GM12878 (cell line): ENCODE results near the gene FRMPD2. TPM values are rescaled to one million over a fixed set of nuclear protein-coding genes. Genes with fewer than 3 reads are reported as not detected.

Experiments
- ATAC-seq: fragments of 200-7000 bp; cut with Tn5 transposase; 3 replicates; pipeline ENCODE4 v1.9.1; 2020; ENCODE audit warnings: mild to moderate bottlenecking, moderate library complexity
- BruUV-seq: library from RNA; stranded (reverse); fragments of 400-500 nt; replicated peaks from 2 replicates; lab custom pipeline; 2021; lab: Mats Ljungman, UMichigan
- CTCF ChIA-PET: fragments of 300-600 bp; sonication (Branson Sonifier 250); formaldehyde crosslinking; extraction: SDS; loops from one replicate; lab custom pipeline; 2021; ENCODE audit warnings: inconsistent platforms; lab: Yijun Ruan, JAX
- POLR2A ChIA-PET: fragments of 350-600 bp; formaldehyde crosslinking; extraction: SDS; loops from one replicate; lab custom pipeline; 2021; ENCODE audit warnings: inconsistent platforms; lab: Charles Lee
- RAD21 ChIA-PET: fragments of 300-600 bp; sonication (Branson Sonifier 250); formaldehyde crosslinking; loops from one replicate; lab custom pipeline; 2023; ENCODE audit warnings: antibody characterized with exemption; ENCODE audit not compliant: unreplicated experiment; lab: Charles Lee
- SMC1A ChIA-PET: fragments of 300-600 bp; sonication (Branson Sonifier 250); formaldehyde crosslinking; loops from one replicate; lab custom pipeline; 2023; ENCODE audit not compliant: unreplicated experiment, uncharacterized antibody; lab: Charles Lee
- DNase-seq: peaks from one replicate; pipeline ENCODE4 v3.0.0-alpha.2; 2011; ENCODE audit warnings: low read depth, low spot score
- FAIRE-seq: peaks from 3 replicates; lab custom pipeline; 2011; peaks lifted over from hg19 to GRCh38; lab: Jason Lieb, UNC
- H2AFZ ChIP-seq: 2 replicates; pipeline ENCODE4 v1.6.0; 2011; ENCODE audit warnings: low read depth, low read length, control low read depth; ENCODE audit not compliant: control insufficient read depth
- H3K27ac ChIP-seq: 2 replicates; pipeline ENCODE4 v1.5.1; 2011; ENCODE audit warnings: control low read depth; ENCODE audit not compliant: control insufficient read depth, insufficient read depth
- H3K27me3 ChIP-seq, 2 experiments: replicated peaks in 1 of 2; 2 replicates each; pipeline versions ENCODE4 v1.6.0 to v1.6.1; 2011; ENCODE audit warnings: low read length in 1 of 2; ENCODE audit not compliant: control insufficient read depth in 2 of 2, insufficient read depth in 2 of 2
- H3K36me3 ChIP-seq, 2 experiments: 2 replicates each; pipeline ENCODE4 v1.5.1; 2011; ENCODE audit warnings: low read length in 1 of 2; ENCODE audit not compliant: control insufficient read depth in 2 of 2, insufficient read depth in 2 of 2
- H3K4me1 ChIP-seq: 2 replicates; pipeline ENCODE4 v1.6.1; 2011; ENCODE audit warnings: mild to moderate bottlenecking, low read length, moderate library complexity, mixed read lengths; ENCODE audit not compliant: control insufficient read depth, insufficient read depth
- H3K4me2 ChIP-seq: 2 replicates; pipeline ENCODE4 v1.6.0; 2011; ENCODE audit warnings: control low read depth; ENCODE audit not compliant: control insufficient read depth, insufficient read depth
- H3K4me3 ChIP-seq: fragments of 200-600 bp; sonication (generic); 2 replicates; pipeline ENCODE4 v1.5.1; 2016
- H3K79me2 ChIP-seq: 2 replicates; pipeline ENCODE4 v1.6.0; 2011; ENCODE audit warnings: low read length; ENCODE audit not compliant: control insufficient read depth, insufficient read depth
- H3K9ac ChIP-seq: 2 replicates; pipeline ENCODE4 v1.8.0; 2011; ENCODE audit warnings: low read length, control low read depth, mixed read lengths; ENCODE audit not compliant: control insufficient read depth, insufficient read depth
- H3K9me3 ChIP-seq: replicated peaks from 3 replicates; pipeline ENCODE4 v1.5.1; 2011; ENCODE audit warnings: mild to moderate bottlenecking, low read length; ENCODE audit not compliant: control insufficient read depth, insufficient read depth
- H4K20me1 ChIP-seq: 2 replicates; pipeline ENCODE4 v1.6.0; 2011; ENCODE audit not compliant: control insufficient read depth, insufficient read depth
- BMI1 ChIP-seq: fragments of 450-650 bp; IDR thresholded peaks from 2 replicates; pipeline ENCODE4 v1.6.1; 2016; ENCODE audit warnings: mild to moderate bottlenecking, moderate library complexity, borderline replicate concordance
- CBX5 ChIP-seq: sonication (generic); IDR thresholded peaks from 2 replicates; pipeline ENCODE4 v1.6.1; 2016; ENCODE audit warnings: low read depth, moderate library complexity, mild to moderate bottlenecking, inconsistent platforms
- CHD1 ChIP-seq: IDR thresholded peaks from 2 replicates; pipeline ENCODE4 v1.6.1; 2012; ENCODE audit warnings: low read depth, low read length, improper control_type of control experiment
- DPF2 ChIP-seq: fragments of 450-650 bp; IDR thresholded peaks from 2 replicates; pipeline ENCODE4 v1.6.1; 2017; ENCODE audit warnings: mild to moderate bottlenecking
- EGR1 ChIP-seq, 2 experiments: IDR thresholded peaks; 1 replicate in 1 of 2; 2 replicates in 1 of 2; pipeline ENCODE4 v1.6.1; 2011 to 2012; ENCODE audit warnings: low read depth in 2 of 2, low read length in 2 of 2, borderline replicate concordance in 1 of 2, mild to moderate bottlenecking in 1 of 2, moderate library complexity in 1 of 2
- HDGF ChIP-seq: fragments of 450-650 bp; IDR thresholded peaks from 2 replicates; pipeline ENCODE4 v1.6.1; 2016; ENCODE audit warnings: antibody characterized with exemption
- JUNB ChIP-seq: IDR thresholded peaks from 2 replicates; pipeline ENCODE4 v1.6.1; 2016; ENCODE audit warnings: antibody characterized with exemption, mild to moderate bottlenecking
- LARP7 ChIP-seq: fragments of 450-650 bp; IDR thresholded peaks from 2 replicates; pipeline ENCODE4 v1.6.1; 2017; ENCODE audit warnings: mild to moderate bottlenecking
- MYC ChIP-seq: IDR thresholded peaks from 2 replicates; pipeline ENCODE4 v1.6.1; 2011; ENCODE audit warnings: mild to moderate bottlenecking, low read length, moderate library complexity, inconsistent platforms; ENCODE audit not compliant: insufficient read depth, insufficient replicate concordance, insufficient read length, severe bottlenecking
- NBN ChIP-seq: fragments of 450-650 bp; IDR thresholded peaks from 2 replicates; pipeline ENCODE4 v1.6.1; 2016
- NFYB ChIP-seq: IDR thresholded peaks from 2 replicates; pipeline ENCODE4 v1.6.1; 2011; ENCODE audit warnings: low read depth, mild to moderate bottlenecking, low read length, improper control_type of control experiment, moderate library complexity; ENCODE audit not compliant: insufficient read depth
- RAD51 ChIP-seq: fragments of 450-650 bp; IDR thresholded peaks from 2 replicates; pipeline ENCODE4 v1.6.1; 2016; ENCODE audit warnings: moderate library complexity, mild to moderate bottlenecking, inconsistent platforms
- ZNF687 ChIP-seq: fragments of 450-650 bp; IDR thresholded peaks from 2 replicates; pipeline ENCODE4 v1.6.1; 2017; ENCODE audit warnings: mild to moderate bottlenecking, moderate library complexity
- WGBS: methylation state at CpG from one replicate; pipeline ENCODE4 v1.1.6; 2016; ENCODE audit warnings: low lambda C conversion rate; ENCODE audit not compliant: insufficient replicate concordance, insufficient coverage; ENCODE audit errors: missing lambda C conversion rate; 5-methylcytosine and 5-hydroxymethylcytosine counted together
- in situ Hi-C: fragments of 300-500 bp; cut with MboI; formaldehyde crosslinking; loops from 9 replicates; pipeline ENCODE4 v1.14.3; 2018; ENCODE audit warnings: mixed read lengths
- intact Hi-C: fragments of 100-400 bp; cut with micrococcal nuclease; formaldehyde crosslinking; loops from one replicate; pipeline ENCODE4 v1.14.2; 2022; ENCODE audit not compliant: unreplicated experiment
- polyA plus RNA-seq, 11 experiments: library from polyadenylated mRNA; depleted of rRNA in 4 of 11; unstranded in 6 of 11; stranded (reverse) in 5 of 11; fragments of >200 nt; fragmentation: Nextera tagmentation in 4 of 11; fragmentation: Illumina TruSeq in 1 of 11; extraction: Ambion mirVana in 4 of 11; extraction: Trizol in 1 of 11; gene quantifications; 1 replicate in 1 of 11; 2 replicates in 10 of 11; pipeline versions ENCODE4 v1.2.1 to v1.2.3, GENCODE V29; 2011 to 2016; ENCODE audit warnings: inconsistent platforms in 2 of 11, missing spikeins in 2 of 11, low read depth in 1 of 11
- total RNA-seq, 4 experiments: library from RNA; depleted of rRNA in 3 of 4; stranded (reverse); fragments of >200 nt in 3 of 4; fragmentation: Illumina TruSeq in 1 of 4; extraction: Trizol in 1 of 4; gene quantifications; 2 replicates each; pipeline versions ENCODE4 v1.2.1 to v1.2.3, GENCODE V29; 2013 to 2021

Gene FRMPD2
- total and polyA plus RNA-seq, 10 of the 15 experiments (the other 5 are each of a cell fraction or from before 2014, with no cell fraction given), result 0.38 to 5.7 (median 1.4) TPM

- BruUV-seq, result no TSS peak
- Histone ChIP-seq H2AFZ (no peak overlapping the region), H3K79me2 (no peaks in the 10 kb centered on the region; the same call in none of the 2 replicates), H3K27me3 (no peaks in the 10 kb centered on the region), H3K4me3 (no peak overlapping the region), H3K36me3 (no peaks in the 10 kb centered on the region), H3K27ac (peak overlapping the region; percentile 38), H4K20me1 (no peaks in the 10 kb centered on the region), H3K9me3 (peaks cover 18% of the 10 kb centered on the region), H3K4me1 (peaks cover 51% of the 10 kb centered on the region), H3K9ac (no peak overlapping the region), H3K4me2 (no peak overlapping the region)
- in situ Hi-C loops (no loop called here), intact Hi-C loops (loop anchor here (5.0 kb wide), 1 partner anchor 387 kb away; no protein-coding TSS in a partner anchor)
- TF ChIP-seq DPF2, result 0 out of 2 replicates have a peak, but pooled peaks have one; percentile 7
- no peak for TF ChIP-seq CHD1
- ChIA-PET CTCF (no interaction called here), RAD21 (interaction anchor here (1.5 kb wide), 1 partner anchor 9 kb away, joined by 3 read pairs; no protein-coding TSS in a partner anchor), POLR2A (no interaction called here), SMC1A (interaction anchor here (0.6 to 8.0 kb wide), 2 partner anchors 8 to 18 kb away, joined by 3 to 87 read pairs; partner anchors contain the start of gene FRMPD2)
- 55% methylated on average over 4 of the region's 4 CpGs for WGBS
- no peak for ATAC-seq
- no peak for FAIRE-seq
- no peak for DNase-seq
Observed at GRCh38 chr10:48284811-48285210, 10.3 kb upstream of the FRMPD2 start.

GRCh38 chr10:48284002-48284546 lies 9.6 kb upstream of the FRMPD2 start:
- Histone ChIP-seq H3K4me1 (peaks cover 49% of the 10 kb centered on the region), H3K9ac (no peak overlapping the region), H4K20me1 (no peaks in the 10 kb centered on the region), H3K27me3 (no peaks in the 10 kb centered on the region), H3K4me3 (no peak overlapping the region), H3K27ac (no peak overlapping the region), H3K79me2 (no peaks in the 10 kb centered on the region; the same call in none of the 2 replicates), H3K4me2 (no peak overlapping the region), H2AFZ (no peak overlapping the region), H3K9me3 (peaks cover 18% of the 10 kb centered on the region), H3K36me3 (no peaks in the 10 kb centered on the region)
- intact Hi-C loops (no loop called here), in situ Hi-C loops (no loop called here)
- DNase-seq (no peak), ATAC-seq (no peak), FAIRE-seq (no peak)
- ChIA-PET RAD21 (interaction anchor here (1.5 kb wide), 1 partner anchor 8 kb away, joined by 3 read pairs; no protein-coding TSS in a partner anchor), SMC1A (interaction anchor here (0.8 to 8.0 kb wide), 4 partner anchors 7 to 388 kb away, joined by 3 to 87 read pairs (median 5); partner anchors contain the start of gene FRMPD2), POLR2A (interaction anchor here (1.5 to 1.6 kb wide), 2 partner anchors 9 to 12 kb away, joined by 4 to 5 read pairs; partner anchors contain the start of gene FRMPD2), CTCF (no interaction called here)
- WGBS, result 83% methylated on average over 2 of the region's 2 CpGs
- no TSS peak for BruUV-seq
- TF ChIP-seq CBX5 (0 out of 2 replicates have a peak, but pooled peaks have one; percentile 56), MYC (no peak), LARP7 (no peak), JUNB (no peak), HDGF (no peak), EGR1 (IDR thresholded peaks at IDR 0.05; ENCODE audit: borderline replicate concordance in 1 of 2, low read depth in 2 of 2, low read length in 2 of 2) (no peak), RAD51 (peak; percentile 65), BMI1 (0 out of 2 replicates have a peak, but pooled peaks have one; percentile 29), ZNF687 (peak; percentile 69; the same call in 1 of the 2 replicates), NBN (0 out of 2 replicates have a peak, but pooled peaks have one; percentile 24), NFYB (peak; percentile 39; the same call in 1 of the 2 replicates)
